ENCODE measurements around the gene GRID1.

GRID1 gene

GRCh38 chr10:86265236-86265894 is 101.2 kb downstream of the GRID1 start:
- H3K9me3 Mint-ChIP-seq = no peaks in the 10 kb centered on the region
- H3K36me3 Mint-ChIP-seq (ENCODE audit: low read depth) = no peaks in the 10 kb centered on the region
- no peaks in the 10 kb centered on the region for H3K4me1 Mint-ChIP-seq (ENCODE audit: low read depth)
- H3K27me3 Mint-ChIP-seq (ENCODE audit: low read depth) = peaks cover 16% of the 10 kb centered on the region
- H3K4me3 Mint-ChIP-seq = no peak overlapping the region
- H3K27ac Mint-ChIP-seq = no peak overlapping the region

- H3K9me3 Mint-ChIP-seq = no peaks in the 10 kb centered on the region
- peaks cover 16% of the 10 kb centered on the region for H3K27me3 Mint-ChIP-seq (ENCODE audit: low read depth)
- no peak overlapping the region for H3K27ac Mint-ChIP-seq
- no peak overlapping the region for H3K4me3 Mint-ChIP-seq
- H3K4me1 Mint-ChIP-seq (ENCODE audit: low read depth) = no peaks in the 10 kb centered on the region
- no peaks in the 10 kb centered on the region for H3K36me3 Mint-ChIP-seq (ENCODE audit: low read depth)
These were observed 101.9 kb downstream of the GRID1 start for GRCh38 chr10:86264481-86265231.

- H3K27me3 Mint-ChIP-seq (ENCODE audit: low read depth) = peaks cover 16% of the 10 kb centered on the region
- H3K9me3 Mint-ChIP-seq = no peaks in the 10 kb centered on the region
- H3K27ac Mint-ChIP-seq = no peak overlapping the region
- H3K36me3 Mint-ChIP-seq (ENCODE audit: low read depth) = no peaks in the 10 kb centered on the region
- no peaks in the 10 kb centered on the region for H3K4me1 Mint-ChIP-seq (ENCODE audit: low read depth)
- no peak overlapping the region for H3K4me3 Mint-ChIP-seq
These were observed 102.7 kb downstream of the GRID1 start for GRCh38 chr10:86263907-86264306.

DNA sequence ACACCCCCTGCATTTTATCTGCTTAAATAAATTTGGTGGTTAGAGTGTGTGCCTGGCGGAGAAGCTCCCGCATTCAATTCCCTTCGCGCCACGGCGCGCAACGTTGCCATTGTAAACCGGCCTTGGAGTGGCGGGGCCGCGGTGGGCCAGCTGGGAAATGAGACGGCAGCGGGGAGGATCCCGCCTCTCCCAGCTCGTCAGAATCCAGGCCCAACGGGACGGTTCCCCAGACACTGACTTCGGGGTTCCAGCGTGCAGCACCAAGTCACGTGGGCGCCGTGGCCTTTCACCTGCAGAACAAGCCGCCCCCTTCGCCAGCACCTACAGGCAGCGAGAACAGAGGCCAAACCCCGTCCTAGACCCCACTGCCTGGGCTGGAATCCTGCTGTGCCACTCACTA is 103.4 kb downstream of the GRID1 start:
- Mint-ChIP-seq H3K4me3 (no peak overlapping the region), H3K4me1 (ENCODE audit: low read depth) (no peaks in the 10 kb centered on the region), H3K27me3 (ENCODE audit: low read depth) (peaks cover 16% of the 10 kb centered on the region)

GRCh38 chr10:86262688-86263181 is 103.9 kb downstream of the GRID1 start:
- Mint-ChIP-seq H3K27ac (no peak overlapping the region), H3K36me3 (ENCODE audit: low read depth) (no peaks in the 10 kb centered on the region), H3K9me3 (no peaks in the 10 kb centered on the region), H3K4me1 (ENCODE audit: low read depth) (no peaks in the 10 kb centered on the region), H3K4me3 (no peak overlapping the region), H3K27me3 (ENCODE audit: low read depth) (peaks cover 16% of the 10 kb centered on the region)

More for the DNA sequence above, 103.4 kb downstream of the GRID1 start:
- no peaks in the 10 kb centered on the region for H3K36me3 Mint-ChIP-seq (ENCODE audit: low read depth)
- no peaks in the 10 kb centered on the region for H3K9me3 Mint-ChIP-seq
- H3K27ac Mint-ChIP-seq = no peak overlapping the region

GRCh38 chr10:86261941-86262687 is 104.5 kb downstream of the GRID1 start:
- H3K9me3 Mint-ChIP-seq = no peaks in the 10 kb centered on the region
- peaks cover 16% of the 10 kb centered on the region for H3K27me3 Mint-ChIP-seq (ENCODE audit: low read depth)
- no peaks in the 10 kb centered on the region for H3K36me3 Mint-ChIP-seq (ENCODE audit: low read depth)
- no peak overlapping the region for H3K4me3 Mint-ChIP-seq
- H3K27ac Mint-ChIP-seq = no peak overlapping the region
- H3K4me1 Mint-ChIP-seq (ENCODE audit: low read depth) = no peaks in the 10 kb centered on the region

GRCh38 chr10:86261470-86261869 is 105.1 kb downstream of the GRID1 start:
- H3K4me3 Mint-ChIP-seq = no peak overlapping the region
- H3K4me1 Mint-ChIP-seq (ENCODE audit: low read depth) = no peaks in the 10 kb centered on the region
- no peaks in the 10 kb centered on the region for H3K9me3 Mint-ChIP-seq
- H3K36me3 Mint-ChIP-seq (ENCODE audit: low read depth) = no peaks in the 10 kb centered on the region
- H3K27me3 Mint-ChIP-seq (ENCODE audit: low read depth) = peaks cover 16% of the 10 kb centered on the region
- no peak overlapping the region for H3K27ac Mint-ChIP-seq

DNA sequence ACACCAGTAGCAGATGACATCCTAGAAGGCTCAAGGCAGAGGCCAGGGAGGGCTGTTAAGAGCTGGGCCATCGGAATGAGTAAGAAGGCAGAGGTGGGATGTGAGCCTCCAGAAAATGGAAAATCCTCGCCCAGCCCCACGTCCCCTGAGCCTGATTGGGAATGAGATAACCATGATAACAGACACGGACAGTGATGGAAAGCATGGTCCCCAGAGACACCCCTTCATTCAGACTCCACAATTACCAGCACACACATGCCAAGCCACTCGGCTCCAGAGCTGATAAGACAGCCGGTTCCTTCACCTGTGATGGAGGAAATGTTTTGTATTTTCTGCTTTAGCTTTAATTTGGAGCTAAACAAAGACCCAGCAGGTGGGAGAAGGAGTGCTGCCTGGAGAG is 106.0 kb downstream of the GRID1 start:
- peaks cover 16% of the 10 kb centered on the region for H3K27me3 Mint-ChIP-seq (ENCODE audit: low read depth)
- no peaks in the 10 kb centered on the region for H3K4me1 Mint-ChIP-seq (ENCODE audit: low read depth)
- H3K4me3 Mint-ChIP-seq = no peak overlapping the region
- H3K36me3 Mint-ChIP-seq (ENCODE audit: low read depth) = no peaks in the 10 kb centered on the region
- no peaks in the 10 kb centered on the region for H3K9me3 Mint-ChIP-seq
- no peak overlapping the region for H3K27ac Mint-ChIP-seq

DNA sequence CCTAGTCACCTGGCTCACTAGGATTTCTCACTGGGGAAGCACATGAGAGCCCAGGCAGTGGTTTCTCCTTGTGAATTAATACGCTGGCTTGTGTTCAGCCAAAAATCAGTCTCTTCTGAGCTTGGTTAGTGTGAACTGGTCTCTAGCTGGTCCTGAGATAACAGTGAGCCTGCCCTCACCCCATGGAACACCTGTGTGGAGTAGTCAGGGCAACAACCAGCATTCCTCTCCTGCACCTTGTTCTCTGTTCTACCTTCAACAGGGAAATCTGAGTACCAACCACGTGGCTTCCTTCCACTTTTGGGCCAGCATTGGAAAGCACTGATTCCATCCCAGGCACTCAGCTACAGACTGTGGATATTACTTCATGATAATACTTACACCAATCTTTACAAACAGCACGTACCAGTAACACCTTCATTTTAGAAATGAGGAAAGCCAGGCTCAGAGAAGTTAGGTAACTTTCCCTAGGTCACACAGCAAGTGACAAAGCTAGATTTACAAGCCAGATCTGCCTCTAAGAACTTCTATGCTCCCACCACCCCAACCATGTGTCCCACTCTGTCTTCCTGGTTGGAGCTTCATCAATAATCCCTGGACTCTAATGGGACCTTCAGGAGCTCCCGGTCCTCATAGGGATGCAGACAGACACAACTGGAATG is 106.6 kb downstream of the GRID1 start:
- H3K9me3 Mint-ChIP-seq = no peaks in the 10 kb centered on the region
- peaks cover 13% of the 10 kb centered on the region for H3K27me3 Mint-ChIP-seq (ENCODE audit: low read depth)
- no peaks in the 10 kb centered on the region for H3K36me3 Mint-ChIP-seq (ENCODE audit: low read depth)
- no peaks in the 10 kb centered on the region for H3K4me1 Mint-ChIP-seq (ENCODE audit: low read depth)
- no peak overlapping the region for H3K4me3 Mint-ChIP-seq
- no peak overlapping the region for H3K27ac Mint-ChIP-seq

DNA sequence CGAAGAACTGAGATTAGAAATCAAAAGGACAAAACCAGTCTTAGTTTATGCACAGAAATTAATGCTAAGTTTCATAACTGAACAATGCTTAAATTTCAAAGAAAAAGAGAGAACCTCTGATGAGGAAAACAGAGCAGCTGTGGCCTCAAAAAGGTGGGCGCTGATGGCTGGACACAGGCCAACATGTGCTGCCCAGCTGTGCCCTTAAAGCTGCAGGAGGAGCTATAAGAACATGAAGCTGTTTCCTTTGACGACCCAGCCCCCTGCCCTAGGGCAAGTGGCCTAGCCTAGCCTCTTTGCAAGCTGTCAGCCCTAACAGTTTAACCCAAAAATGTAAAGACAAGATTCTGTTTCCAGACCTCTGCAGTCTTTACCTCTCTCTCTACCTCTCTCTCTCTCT is 107.7 kb downstream of the GRID1 start:
- Mint-ChIP-seq H3K27me3 (ENCODE audit: low read depth) (peaks cover 8% of the 10 kb centered on the region), H3K36me3 (ENCODE audit: low read depth) (no peaks in the 10 kb centered on the region), H3K4me1 (ENCODE audit: low read depth) (no peaks in the 10 kb centered on the region), H3K9me3 (no peaks in the 10 kb centered on the region), H3K4me3 (no peak overlapping the region), H3K27ac (no peak overlapping the region)

DNA sequence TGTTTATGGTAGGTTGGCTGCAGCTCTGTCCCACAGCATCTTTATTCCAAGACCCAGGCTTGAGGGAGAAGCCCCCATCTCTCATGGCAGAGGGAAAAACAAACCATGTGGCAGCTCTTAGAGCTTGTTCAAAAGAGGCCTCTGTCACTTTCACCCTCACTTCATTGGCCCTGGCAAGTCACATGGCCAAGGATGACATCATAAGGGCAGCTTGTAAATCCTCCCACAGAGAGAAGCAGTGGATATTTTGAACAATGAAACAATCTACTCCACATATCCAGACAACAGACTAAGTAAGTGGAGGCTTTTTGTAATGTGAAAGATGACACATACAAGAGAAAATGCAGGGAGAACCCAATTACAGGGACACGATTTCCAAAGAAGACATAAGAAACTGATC is 108.1 kb downstream of the GRID1 start:
- Mint-ChIP-seq H3K36me3 (ENCODE audit: low read depth) (no peaks in the 10 kb centered on the region), H3K9me3 (no peaks in the 10 kb centered on the region), H3K27ac (no peak overlapping the region), H3K4me1 (ENCODE audit: low read depth) (no peaks in the 10 kb centered on the region), H3K4me3 (no peak overlapping the region), H3K27me3 (ENCODE audit: low read depth) (peaks cover 7% of the 10 kb centered on the region)

DNA sequence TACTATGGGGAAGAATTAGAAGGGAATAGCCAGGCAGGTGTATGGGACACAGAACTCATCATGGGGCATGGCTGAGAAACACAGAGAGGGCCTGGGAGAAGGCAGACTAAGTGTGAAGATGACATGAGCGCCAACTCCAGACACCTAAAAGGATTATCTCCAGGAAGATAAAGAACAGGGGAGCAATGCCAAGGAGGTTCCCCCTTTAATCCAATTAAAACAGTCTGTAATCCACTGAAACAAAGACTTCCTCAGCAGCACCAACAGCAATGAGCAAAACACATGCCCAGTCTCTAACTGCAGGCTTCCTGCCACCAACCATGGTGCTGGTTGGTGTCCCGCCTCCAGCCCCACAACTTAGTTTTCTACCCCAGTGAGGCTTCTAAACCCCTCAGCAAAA is 108.9 kb downstream of the GRID1 start:
- Mint-ChIP-seq H3K27me3 (ENCODE audit: low read depth) (peaks cover 7% of the 10 kb centered on the region), H3K36me3 (ENCODE audit: low read depth) (no peaks in the 10 kb centered on the region), H3K27ac (no peak overlapping the region), H3K9me3 (no peaks in the 10 kb centered on the region), H3K4me3 (no peak overlapping the region), H3K4me1 (ENCODE audit: low read depth) (no peaks in the 10 kb centered on the region)

- no peak overlapping the region for H3K4me3 Mint-ChIP-seq
- H3K9me3 Mint-ChIP-seq = no peaks in the 10 kb centered on the region
- no peaks in the 10 kb centered on the region for H3K36me3 Mint-ChIP-seq (ENCODE audit: low read depth)
- no peaks in the 10 kb centered on the region for H3K27me3 Mint-ChIP-seq (ENCODE audit: low read depth)
- no peak overlapping the region for H3K27ac Mint-ChIP-seq
- H3K4me1 Mint-ChIP-seq (ENCODE audit: low read depth) = no peaks in the 10 kb centered on the region
These were observed 109.8 kb downstream of the GRID1 start for GRCh38 chr10:86256690-86257315.
